ENCODE data around the gene HIGD1B. TPM values are rescaled to one million over a fixed set of nuclear protein-coding genes. Genes with fewer than 3 reads are reported as not detected.

HIGD1B gene
- total RNA-seq, 1 experiment from 2014 or later: not detected

GRCh38 chr17:44830359-44831288 is 17.1 kb upstream of the HIGD1B start:
- Histone ChIP-seq H3K27me3 (ENCODE audit: insufficient read depth, low read length) (no peaks in the 10 kb centered on the region), H3K9me2 (ENCODE audit: insufficient read depth) (no peaks in the 10 kb centered on the region), H3K4me3 (replicated peaks in 1 of 2; ENCODE audit: low read depth in 1 of 2, low read length in 2 of 2) (peak overlapping the region; percentile 82 to 84), H3K36me3 (ENCODE audit: control insufficient read depth in 1 of 2, insufficient read depth in 2 of 2, low read length in 2 of 2) (no peaks in the 10 kb centered on the region), H2AFZ (ENCODE audit: low read depth, low read length, poor library complexity, severe bottlenecking) (peak overlapping the region; percentile 39), H3K4me2 (ENCODE audit: low read length) (peak overlapping the region; percentile 85), H3K9ac (ENCODE audit: low read length) (peak overlapping the region; percentile 98), H3K27ac (ENCODE audit: low read depth, low read length) (peak overlapping the region; percentile 95), H3K4me1 (ENCODE audit: control insufficient read depth in 1 of 2, insufficient read depth in 2 of 2, low read length in 2 of 2) (peaks cover 45 to 69% of the 10 kb centered on the region in 2 experiments), H4K20me1 (ENCODE audit: insufficient read depth) (no peaks in the 10 kb centered on the region), H3K79me2 (ENCODE audit: insufficient read depth, low read length) (peaks cover 44% of the 10 kb centered on the region), H3K9me3 (ENCODE audit: control insufficient read depth in 1 of 2, insufficient read depth in 1 of 2, low read depth in 1 of 2, low read length in 2 of 2) (no peaks in the 10 kb centered on the region)
- DNase-seq (ENCODE audit: low read depth, low spot score) (no peak), ATAC-seq (peak; percentile 35)
- ChIA-PET RAD21 (ENCODE audit: low non-redundant PET in 1 of 2, low total read pairs in 2 of 2, uncharacterized antibody in 2 of 2, unreplicated experiment in 2 of 2) (interaction anchor here in 1 of 2 experiments (1.9 kb wide), 1 partner anchor 51 kb away, joined by 4 read pairs; no protein-coding TSS in a partner anchor), CTCF (interaction anchor here (1.4 to 2.2 kb wide), 2 partner anchors 51 to 55 kb away, joined by 4 to 13 read pairs; no protein-coding TSS in a partner anchor), POLR2A (no interaction called here)
- 0 out of 2 replicates have a peak, but pooled peaks have one; percentile 45 for TF ChIP-seq SIN3A (IDR thresholded peaks at IDR 0.05; ENCODE audit: low read depth)
- TF ChIP-seq EZH2phosphoT487 (IDR thresholded peaks at IDR 0.05; ENCODE audit: borderline replicate concordance): no peak
- TF ChIP-seq EGR1 (IDR thresholded peaks at IDR 0.05; ENCODE audit: low read depth): peak; percentile 53
- no peak for TF ChIP-seq POLR2AphosphoS5 (IDR thresholded peaks at IDR 0.05; ENCODE audit: low read depth, low read length)
- no peak for TF ChIP-seq SRF (IDR thresholded peaks at IDR 0.05; ENCODE audit: low read depth)
- TF ChIP-seq TCF7L2 (IDR thresholded peaks at IDR 0.05; ENCODE audit: borderline replicate concordance, extremely low read depth, insufficient read depth, insufficient read length): no peak
- no peak for TF ChIP-seq CBX3 (IDR thresholded peaks at IDR 0.05; ENCODE audit: low read depth)
- TF ChIP-seq ZBTB33 (IDR thresholded peaks at IDR 0.05; ENCODE audit: extremely low read depth, insufficient replicate concordance, low read length): no peak
- TF ChIP-seq POLR2A (IDR thresholded peaks at IDR 0.05; ENCODE audit: borderline replicate concordance, extremely low read depth, insufficient read depth, insufficient read length): peak; percentile 5
- TF ChIP-seq ELF1 (IDR thresholded peaks at IDR 0.05; ENCODE audit: borderline replicate concordance, low read depth): no peak
- peak; percentile 68; the same call in 1 of the 2 replicates for TF ChIP-seq MAX (IDR thresholded peaks at IDR 0.05)
- no peak for TF ChIP-seq FOSL1 (IDR thresholded peaks at IDR 0.05; ENCODE audit: low read depth)
- TF ChIP-seq SP1 (IDR thresholded peaks at IDR 0.05; ENCODE audit: low read depth): no peak
- TF ChIP-seq CTCF (IDR thresholded peaks at IDR 0.05 in 2 of 3, conservative IDR thresholded peaks at IDR 0.05 in 1 of 3; ENCODE audit: borderline replicate concordance in 1 of 3, insufficient read depth in 1 of 3, low read depth in 2 of 3, low read length in 2 of 3): no peak
- no peak for TF ChIP-seq REST (IDR thresholded peaks at IDR 0.05; ENCODE audit: low read depth)
- TF ChIP-seq ZFX (IDR thresholded peaks at IDR 0.05): peak; percentile 63; the same call in 1 of the 2 replicates
- TSS peak; percentile 79 for BruUV-seq (replicated peaks)
- intact Hi-C loops (cut with micrococcal nuclease): no loop called here

All from HCT116 (cell line).